ENCODE measurements around the gene WNT9B. TPM values are rescaled to one million over a fixed set of nuclear protein-coding genes. Genes with fewer than 3 reads are reported as not detected.

The WNT9B gene
- total and polyA plus RNA-seq, 2 of the 13 experiments (the other 11 are each of a cell fraction or from before 2014, with no cell fraction given) = not detected

GRCh38 chr17:46894476-46895151 is 43.2 kb downstream of the WNT9B start (continued):
- TF ChIP-seq GTF2F1 (IDR thresholded peaks at IDR 0.05; ENCODE audit: low read length) = no peak
- no peak for TF ChIP-seq MED1 (CRISPR knock-in tag; IDR thresholded peaks at IDR 0.05)
- TF ChIP-seq, protein P1, sequence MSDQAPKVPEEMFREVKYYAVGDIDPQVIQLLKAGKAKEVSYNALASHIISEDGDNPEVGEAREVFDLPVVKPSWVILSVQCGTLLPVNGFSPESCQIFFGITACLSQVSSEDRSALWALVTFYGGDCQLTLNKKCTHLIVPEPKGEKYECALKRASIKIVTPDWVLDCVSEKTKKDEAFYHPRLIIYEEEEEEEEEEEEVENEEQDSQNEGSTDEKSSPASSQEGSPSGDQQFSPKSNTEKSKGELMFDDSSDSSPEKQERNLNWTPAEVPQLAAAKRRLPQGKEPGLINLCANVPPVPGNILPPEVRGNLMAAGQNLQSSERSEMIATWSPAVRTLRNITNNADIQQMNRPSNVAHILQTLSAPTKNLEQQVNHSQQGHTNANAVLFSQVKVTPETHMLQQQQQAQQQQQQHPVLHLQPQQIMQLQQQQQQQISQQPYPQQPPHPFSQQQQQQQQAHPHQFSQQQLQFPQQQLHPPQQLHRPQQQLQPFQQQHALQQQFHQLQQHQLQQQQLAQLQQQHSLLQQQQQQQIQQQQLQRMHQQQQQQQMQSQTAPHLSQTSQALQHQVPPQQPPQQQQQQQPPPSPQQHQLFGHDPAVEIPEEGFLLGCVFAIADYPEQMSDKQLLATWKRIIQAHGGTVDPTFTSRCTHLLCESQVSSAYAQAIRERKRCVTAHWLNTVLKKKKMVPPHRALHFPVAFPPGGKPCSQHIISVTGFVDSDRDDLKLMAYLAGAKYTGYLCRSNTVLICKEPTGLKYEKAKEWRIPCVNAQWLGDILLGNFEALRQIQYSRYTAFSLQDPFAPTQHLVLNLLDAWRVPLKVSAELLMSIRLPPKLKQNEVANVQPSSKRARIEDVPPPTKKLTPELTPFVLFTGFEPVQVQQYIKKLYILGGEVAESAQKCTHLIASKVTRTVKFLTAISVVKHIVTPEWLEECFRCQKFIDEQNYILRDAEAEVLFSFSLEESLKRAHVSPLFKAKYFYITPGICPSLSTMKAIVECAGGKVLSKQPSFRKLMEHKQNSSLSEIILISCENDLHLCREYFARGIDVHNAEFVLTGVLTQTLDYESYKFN (CRISPR knock-in tag; conservative IDR thresholded peaks at IDR 0.05) = no peak
- no peak for TF ChIP-seq SOX6 (IDR thresholded peaks at IDR 0.05)
- TF ChIP-seq SOX6 (CRISPR knock-in tag; IDR thresholded peaks at IDR 0.05) = no peak
- TF ChIP-seq THAP11 (CRISPR knock-in tag; IDR thresholded peaks at IDR 0.05) = no peak
- no peak for TF ChIP-seq YEATS4 (CRISPR knock-in tag; IDR thresholded peaks at IDR 0.05; ENCODE audit: borderline replicate concordance)
- TF ChIP-seq HNRNPK (IDR thresholded peaks at IDR 0.05; ENCODE audit: low read depth, low read length, poor library complexity, severe bottlenecking) = no peak
- no peak for TF ChIP-seq ZNF136 (CRISPR knock-in tag; IDR thresholded peaks at IDR 0.05; ENCODE audit: low read depth)
- TF ChIP-seq, protein P2, sequence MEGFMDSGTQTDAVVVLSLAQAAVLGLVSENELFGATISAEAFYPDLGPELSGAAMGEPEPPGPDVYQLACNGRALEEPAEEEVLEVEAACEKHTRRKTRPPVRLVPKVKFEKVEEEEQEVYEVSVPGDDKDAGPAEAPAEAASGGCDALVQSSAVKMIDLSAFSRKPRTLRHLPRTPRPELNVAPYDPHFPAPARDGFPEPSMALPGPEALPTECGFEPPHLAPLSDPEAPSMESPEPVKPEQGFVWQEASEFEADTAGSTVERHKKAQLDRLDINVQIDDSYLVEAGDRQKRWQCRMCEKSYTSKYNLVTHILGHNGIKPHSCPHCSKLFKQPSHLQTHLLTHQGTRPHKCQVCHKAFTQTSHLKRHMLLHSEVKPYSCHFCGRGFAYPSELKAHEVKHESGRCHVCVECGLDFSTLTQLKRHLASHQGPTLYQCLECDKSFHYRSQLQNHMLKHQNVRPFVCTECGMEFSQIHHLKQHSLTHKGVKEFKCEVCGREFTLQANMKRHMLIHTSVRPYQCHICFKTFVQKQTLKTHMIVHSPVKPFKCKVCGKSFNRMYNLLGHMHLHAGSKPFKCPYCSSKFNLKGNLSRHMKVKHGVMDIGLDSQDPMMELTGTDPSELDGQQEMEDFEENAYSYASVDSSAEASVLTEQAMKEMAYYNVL (CRISPR knock-in tag; IDR thresholded peaks at IDR 0.05; ENCODE audit: borderline replicate concordance) = no peak
- TF ChIP-seq, protein P3, sequence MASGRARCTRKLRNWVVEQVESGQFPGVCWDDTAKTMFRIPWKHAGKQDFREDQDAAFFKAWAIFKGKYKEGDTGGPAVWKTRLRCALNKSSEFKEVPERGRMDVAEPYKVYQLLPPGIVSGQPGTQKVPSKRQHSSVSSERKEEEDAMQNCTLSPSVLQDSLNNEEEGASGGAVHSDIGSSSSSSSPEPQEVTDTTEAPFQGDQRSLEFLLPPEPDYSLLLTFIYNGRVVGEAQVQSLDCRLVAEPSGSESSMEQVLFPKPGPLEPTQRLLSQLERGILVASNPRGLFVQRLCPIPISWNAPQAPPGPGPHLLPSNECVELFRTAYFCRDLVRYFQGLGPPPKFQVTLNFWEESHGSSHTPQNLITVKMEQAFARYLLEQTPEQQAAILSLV (CRISPR knock-in tag; IDR thresholded peaks at IDR 0.05; ENCODE audit: borderline replicate concordance) = no peak
- no peak for TF ChIP-seq GATAD2A (CRISPR knock-in tag; IDR thresholded peaks at IDR 0.05)
- no peak for TF ChIP-seq POLR2G (IDR thresholded peaks at IDR 0.05; ENCODE audit: low read depth, low read length)
- no peak for TF ChIP-seq AGO1 (IDR thresholded peaks at IDR 0.05; ENCODE audit: low read depth, low read length, poor library complexity, severe bottlenecking)
- peak; percentile 41; the same call in 1 of the 2 replicates for TF ChIP-seq ZNF788 (CRISPR knock-in tag; IDR thresholded peaks at IDR 0.05; ENCODE audit: borderline replicate concordance)
- TF ChIP-seq SIN3B (IDR thresholded peaks at IDR 0.05; ENCODE audit: low read length) = no peak
- TF ChIP-seq SALL1 (CRISPR knock-in tag; IDR thresholded peaks at IDR 0.05) = no peak
- TF ChIP-seq, protein P4, sequence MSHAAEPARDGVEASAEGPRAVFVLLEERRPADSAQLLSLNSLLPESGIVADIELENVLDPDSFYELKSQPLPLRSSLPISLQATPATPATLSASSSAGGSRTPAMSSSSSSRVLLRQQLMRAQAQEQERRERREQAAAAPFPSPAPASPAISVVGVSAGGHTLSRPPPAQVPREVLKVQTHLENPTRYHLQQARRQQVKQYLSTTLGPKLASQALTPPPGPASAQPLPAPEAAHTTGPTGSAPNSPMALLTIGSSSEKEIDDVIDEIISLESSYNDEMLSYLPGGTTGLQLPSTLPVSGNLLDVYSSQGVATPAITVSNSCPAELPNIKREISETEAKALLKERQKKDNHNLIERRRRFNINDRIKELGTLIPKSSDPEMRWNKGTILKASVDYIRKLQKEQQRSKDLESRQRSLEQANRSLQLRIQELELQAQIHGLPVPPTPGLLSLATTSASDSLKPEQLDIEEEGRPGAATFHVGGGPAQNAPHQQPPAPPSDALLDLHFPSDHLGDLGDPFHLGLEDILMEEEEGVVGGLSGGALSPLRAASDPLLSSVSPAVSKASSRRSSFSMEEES (CRISPR knock-in tag; IDR thresholded peaks at IDR 0.05) = no peak
- no peak for TF ChIP-seq CHD2 (IDR thresholded peaks at IDR 0.05; ENCODE audit: low read depth, low read length)
- TF ChIP-seq MYPOP (CRISPR knock-in tag; IDR thresholded peaks at IDR 0.05) = no peak
- TF ChIP-seq ARNTL (CRISPR knock-in tag; IDR thresholded peaks at IDR 0.05) = no peak
- no peak for TF ChIP-seq ZNF251 (CRISPR knock-in tag; IDR thresholded peaks at IDR 0.05)
